OCI-M2 (cell line): ENCODE measurements around the gene SRSF7.
"Not testable (repeated sequence)": the region's sequence is repeated elsewhere in the genome, so short reads cannot be mapped to it uniquely, and the experiment has no call there.

ENCODE experiments used
- DNase-seq: peaks from one replicate; lab custom pipeline; 2025; ENCODE audit not compliant: unreplicated experiment; lab: John Stamatoyannopoulos, UW

SRSF7 gene

DNA sequence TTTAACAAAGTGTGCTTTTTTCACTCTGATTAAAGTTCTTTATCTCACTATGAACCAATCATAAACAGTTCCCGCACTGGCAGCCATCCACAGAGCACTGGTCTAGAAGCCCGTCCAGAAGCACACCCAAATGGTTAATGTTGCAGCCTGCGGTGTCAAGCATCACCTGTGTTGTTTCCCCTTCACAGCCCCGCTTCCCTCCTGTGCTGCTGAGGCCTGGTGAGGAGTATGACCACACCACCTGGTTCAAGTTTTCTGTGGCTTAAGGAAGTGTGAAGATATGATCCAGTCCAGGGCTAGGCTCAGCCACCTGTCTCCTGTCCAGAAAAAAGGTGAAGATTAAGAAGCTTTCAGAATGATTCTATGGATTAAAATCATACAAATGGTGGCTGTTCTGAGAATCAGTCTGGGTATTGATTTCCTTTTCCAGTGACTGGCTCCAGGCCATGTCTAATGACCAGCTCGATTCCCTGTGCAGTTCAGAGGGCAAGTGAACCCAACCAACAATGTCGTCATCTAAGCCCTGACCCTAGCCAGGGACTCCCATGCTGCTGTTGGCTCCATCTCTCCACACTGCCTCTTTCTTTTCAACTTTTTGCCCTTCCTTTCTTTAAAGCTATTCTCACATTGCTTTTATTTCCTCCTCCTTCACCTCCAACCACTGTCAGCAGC lies 17.7 kb downstream of the SRSF7 start:
- DNase-seq, result no peak

DNA sequence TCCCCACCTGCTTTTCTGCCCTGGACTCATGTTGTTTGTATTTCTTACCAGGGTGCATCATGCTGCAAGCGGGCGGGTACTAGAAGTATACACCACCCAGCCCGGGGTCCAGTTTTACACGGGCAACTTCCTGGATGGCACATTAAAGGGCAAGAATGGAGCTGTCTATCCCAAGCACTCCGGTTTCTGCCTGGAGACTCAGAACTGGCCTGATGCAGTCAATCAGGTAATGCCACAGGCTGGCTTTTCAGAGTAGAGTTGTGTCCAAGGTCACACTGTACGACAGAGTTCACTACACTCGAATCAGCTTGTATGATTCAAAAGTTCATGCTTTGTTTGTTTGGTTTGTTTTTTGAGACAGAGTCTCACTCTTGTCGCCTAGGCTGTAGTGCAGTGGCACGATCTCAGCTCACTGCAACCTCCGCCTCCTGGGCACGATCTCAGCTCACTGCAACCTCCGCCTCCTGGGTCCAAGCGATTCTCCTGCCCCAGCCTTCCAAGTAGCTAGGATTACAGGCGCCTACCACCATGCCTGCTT lies 19.4 kb downstream of the SRSF7 start:
- DNase-seq, result no peak

- no peak for DNase-seq
Observed at GRCh38 chr2:38731090-38731489, 20.1 kb downstream of the SRSF7 start.

GRCh38 chr2:38728694-38729093 lies 22.5 kb downstream of the SRSF7 start:
- no peak for DNase-seq

DNA sequence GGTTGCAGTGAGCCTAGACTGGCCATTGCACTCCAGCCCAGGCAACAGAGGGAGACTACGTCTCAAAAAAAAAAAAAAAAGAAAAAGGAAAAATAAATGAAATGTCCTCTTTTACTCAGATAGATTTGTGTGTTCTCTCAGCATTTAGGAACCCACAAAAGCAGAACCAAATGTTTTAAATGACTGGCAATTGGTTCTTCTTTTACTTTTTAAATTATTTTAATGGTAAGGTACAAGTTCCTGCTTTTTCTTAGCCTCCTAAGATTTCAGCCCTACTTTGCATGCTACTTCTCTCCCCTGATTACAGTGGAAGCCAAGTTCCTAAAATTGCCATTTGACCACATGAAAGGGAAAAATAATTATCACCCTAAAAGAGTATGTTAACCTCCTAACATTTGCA lies 23.5 kb downstream of the SRSF7 start:
- no peak for DNase-seq

DNA sequence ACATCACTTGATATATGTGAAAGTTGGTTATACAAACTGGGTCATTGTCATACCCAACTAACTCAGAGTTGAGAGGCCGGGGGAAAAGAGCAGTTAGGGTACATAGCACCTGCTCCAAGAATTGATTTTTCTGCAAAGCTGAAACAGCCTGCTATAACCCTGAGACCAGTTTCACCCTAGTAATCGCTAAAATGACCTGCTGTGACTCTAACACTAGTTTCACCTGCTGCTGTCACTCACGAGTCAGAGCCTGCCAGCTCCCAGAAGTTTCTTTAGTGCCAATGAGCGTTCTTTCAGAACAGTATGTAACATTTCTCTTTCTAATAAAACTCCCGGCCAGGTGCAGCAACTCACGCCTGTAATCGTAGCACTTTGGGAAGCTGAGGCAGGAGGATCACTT lies 28.0 kb downstream of the SRSF7 start:
- DNase-seq, result no peak

- DNase-seq, result no peak
Observed at GRCh38 chr2:38722271-38723061, 28.7 kb downstream of the SRSF7 start.

- DNase-seq, result no peak
Observed at GRCh38 chr2:38720613-38721241, 30.4 kb downstream of the SRSF7 start.

GRCh38 chr2:38719706-38720105 lies 31.5 kb downstream of the SRSF7 start:
- no peak for DNase-seq

DNA sequence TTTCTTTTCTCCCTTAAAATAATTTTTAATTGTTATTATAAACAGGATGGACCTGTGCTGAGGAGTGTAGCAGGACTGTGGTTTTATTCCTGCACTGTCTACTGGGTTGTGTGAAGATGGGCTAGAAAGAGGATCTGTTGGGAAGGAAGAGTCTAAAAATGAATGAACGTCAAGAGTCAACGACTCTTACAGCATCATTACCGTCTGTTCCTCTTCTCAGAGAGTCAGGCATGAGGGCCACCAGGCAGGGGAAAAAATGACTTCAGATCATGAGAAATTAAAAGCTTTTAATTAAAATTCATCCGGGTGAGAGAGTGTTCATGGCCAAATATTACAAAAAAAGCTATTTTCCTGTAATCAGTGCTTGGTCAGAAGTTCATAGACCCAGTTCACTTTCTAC lies 32.6 kb downstream of the SRSF7 start:
- DNase-seq, result no peak

DNA sequence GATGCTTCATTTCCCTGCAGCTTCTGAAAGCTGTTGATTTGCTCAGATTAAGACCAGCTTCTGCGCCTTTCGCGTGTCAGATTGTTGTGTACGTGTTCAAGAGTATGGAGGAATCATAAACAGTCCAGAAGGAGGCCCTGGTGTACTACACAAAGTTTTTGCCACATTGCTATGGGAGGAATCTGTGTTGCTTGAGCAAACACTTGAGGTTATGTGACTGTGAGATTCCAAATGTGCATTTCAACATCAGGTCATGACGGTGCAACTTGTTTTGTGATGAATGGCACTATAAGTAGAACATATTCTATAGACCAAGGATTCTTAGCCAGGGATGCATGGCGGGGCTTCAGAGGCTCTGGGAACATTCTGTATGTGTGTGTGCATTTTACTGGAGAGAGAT lies 35.0 kb downstream of the SRSF7 start:
- no peak for DNase-seq

DNA sequence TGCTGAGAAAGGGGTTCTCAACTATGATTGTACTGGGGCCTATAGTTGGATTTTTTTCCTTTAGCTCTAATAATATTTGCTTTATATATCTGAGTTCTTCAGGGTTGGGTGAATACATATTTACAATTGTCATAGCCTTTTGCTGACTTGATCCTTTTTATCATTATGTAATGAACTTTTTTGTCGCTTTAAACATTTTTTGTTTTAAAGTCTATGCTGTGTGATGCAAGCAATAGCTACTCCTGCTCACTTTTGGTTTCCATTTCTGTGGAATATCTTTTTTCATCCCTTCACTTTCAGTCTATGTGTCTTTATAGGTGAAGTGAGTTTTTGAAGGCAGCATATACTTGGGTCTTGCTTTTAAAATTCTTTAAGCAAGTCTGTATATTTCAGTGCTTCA lies 36.2 kb downstream of the SRSF7 start:
- not testable (repeated sequence) for DNase-seq

DNA sequence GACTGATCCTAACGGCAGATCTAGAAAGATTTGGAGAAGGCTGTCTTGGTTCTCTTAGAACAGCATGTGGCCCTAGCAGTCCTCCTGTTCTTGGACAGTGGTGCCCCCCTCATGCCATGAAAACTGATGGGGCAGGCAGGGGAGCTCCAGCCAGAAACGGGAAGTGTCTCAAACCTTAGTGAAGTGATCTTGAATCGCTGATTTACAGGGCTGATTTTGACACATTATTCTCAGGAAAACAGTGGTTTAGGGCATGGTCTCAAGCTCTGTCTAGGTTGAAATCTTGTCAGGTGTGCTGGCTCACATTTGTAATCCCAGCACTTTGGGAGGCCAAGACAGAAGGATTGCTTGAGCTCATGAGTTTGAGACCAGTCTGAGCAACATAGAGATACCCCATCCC lies 37.8 kb downstream of the SRSF7 start:
- DNase-seq, result no peak

GRCh38 chr2:38712871-38713270 lies 38.3 kb downstream of the SRSF7 start:
- no peak for DNase-seq

DNA sequence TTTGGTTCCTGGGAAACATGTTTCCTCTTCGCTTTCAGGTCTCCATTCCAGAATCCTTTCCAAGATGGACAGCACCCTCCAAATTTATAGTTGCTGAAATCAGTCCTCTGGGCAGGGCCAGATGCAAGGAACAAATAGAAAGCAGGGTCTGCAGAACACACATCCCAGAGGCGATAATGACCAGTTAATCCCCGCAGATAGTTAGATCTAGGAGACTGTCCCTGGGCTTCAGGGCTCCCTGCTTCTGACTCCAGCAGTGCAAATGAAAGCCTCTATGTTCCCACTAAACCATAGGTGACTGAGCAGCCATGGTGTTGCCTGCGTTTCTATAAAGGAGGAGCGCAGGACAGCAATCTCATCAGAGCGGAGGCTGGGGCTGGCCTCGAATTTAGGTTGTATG lies 38.7 kb downstream of the SRSF7 start:
- DNase-seq, result no peak

DNA sequence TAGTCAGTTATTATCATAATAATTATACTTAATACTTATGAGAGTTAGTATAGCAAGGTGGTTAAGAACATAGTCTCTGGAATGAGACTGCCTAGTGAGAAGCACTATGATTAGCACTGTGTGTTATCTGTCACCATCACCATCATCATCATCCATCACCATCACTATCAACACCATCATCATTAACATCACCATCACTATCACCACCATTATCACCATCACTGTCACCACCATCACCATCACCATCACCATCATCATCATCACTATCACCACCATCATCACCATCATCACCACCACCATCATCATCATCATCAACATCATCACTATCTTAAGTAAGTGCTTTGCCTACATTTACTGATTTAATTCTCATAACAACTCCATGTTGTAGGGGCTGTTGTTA lies 39.6 kb downstream of the SRSF7 start:
- DNase-seq, result no peak

DNA sequence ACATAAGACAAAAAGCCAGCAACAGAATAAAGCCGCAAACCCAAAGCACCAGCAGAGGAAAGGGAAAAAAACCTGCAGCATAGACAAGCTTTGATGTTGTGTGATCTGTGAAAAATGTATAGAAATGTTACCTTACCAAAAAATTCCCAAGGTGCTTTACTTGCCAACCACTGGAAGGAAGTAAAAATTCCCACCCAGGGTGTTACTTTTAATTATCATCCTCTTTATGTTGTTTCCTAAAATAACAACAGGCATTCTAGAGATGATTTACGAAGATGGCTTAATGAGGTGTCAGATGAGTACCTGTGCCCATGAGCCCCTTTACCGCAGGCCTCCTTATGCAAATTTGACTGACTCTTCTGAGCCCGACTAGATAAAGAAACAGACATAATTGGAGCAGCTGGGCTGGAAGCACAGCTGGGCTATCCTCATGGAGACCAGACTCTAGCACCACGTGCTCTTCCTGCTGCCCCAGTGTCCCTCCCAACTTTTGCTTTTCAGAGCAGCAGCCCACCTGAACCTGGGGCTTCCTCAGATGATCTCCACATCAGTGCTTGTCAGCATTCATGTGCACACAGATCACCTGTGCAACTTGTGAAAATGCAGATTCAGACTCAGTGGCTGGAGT lies 41.5 kb downstream of the SRSF7 start:
- no peak for DNase-seq

- no peak for DNase-seq
Observed at GRCh38 chr2:38708900-38709566, 42.1 kb downstream of the SRSF7 start.

GRCh38 chr2:38708491-38708890 lies 42.7 kb downstream of the SRSF7 start:
- not testable (repeated sequence) for DNase-seq

DNA sequence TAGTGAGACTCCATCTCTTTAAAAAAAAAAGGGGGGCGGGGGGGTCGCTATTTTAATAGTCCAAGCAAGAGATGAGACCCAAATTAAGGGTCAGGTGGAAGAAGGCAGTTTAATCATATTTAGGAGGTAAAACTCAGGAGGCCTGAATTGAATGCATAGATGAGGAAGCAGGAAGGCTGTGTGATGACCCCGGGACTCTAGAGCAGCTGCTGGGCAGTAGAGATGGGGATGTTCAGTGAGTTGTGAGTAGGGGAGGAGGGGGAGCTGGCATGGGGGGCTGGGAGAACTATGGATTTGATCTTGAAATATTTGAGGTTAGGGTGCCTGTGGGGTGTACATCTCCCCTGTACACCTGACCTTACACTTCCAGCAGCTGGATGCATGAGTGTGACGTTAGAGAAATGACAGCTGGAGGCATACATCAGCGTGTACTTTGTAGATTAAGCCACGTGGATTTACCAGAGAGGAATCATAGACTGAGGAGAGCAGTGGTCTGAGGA lies 44.3 kb downstream of the SRSF7 start:
- no peak for DNase-seq

DNA sequence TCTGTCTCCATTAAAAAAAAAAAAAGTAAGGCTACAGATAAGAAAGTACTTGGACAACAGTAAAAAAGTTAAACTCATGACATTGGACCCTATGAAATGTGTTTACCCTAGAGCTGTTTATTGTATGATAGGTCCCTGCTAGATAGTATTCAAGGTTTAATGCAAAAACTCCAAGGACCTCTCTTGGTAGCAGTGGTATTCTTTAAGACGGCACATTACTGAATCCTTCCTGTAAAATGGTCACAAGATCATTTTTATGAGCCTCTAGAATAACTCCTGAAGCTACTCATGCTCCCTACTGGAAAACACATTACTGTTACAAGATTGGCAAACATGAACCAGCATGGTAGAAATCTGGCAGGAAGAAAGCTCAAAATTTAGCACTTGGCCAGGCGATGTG lies 46.5 kb downstream of the SRSF7 start:
- no peak for DNase-seq
